KMS-11 (cell line): ENCODE measurements around the gene TMEM120A.

Source experiments
- H2AFZ ChIP-seq: fragments of 200-600 bp; sonication (generic); 2 replicates; pipeline ENCODE4 v1.6.1; 2016; ENCODE audit warnings: antibody characterized with exemption, mixed run types, low read depth
- H3K27ac ChIP-seq: fragments of 200-600 bp; sonication (generic); 2 replicates; pipeline ENCODE4 v1.6.1; 2016; ENCODE audit warnings: mild to moderate bottlenecking, mixed run types
- H3K27me3 ChIP-seq: fragments of 200-600 bp; sonication (generic); 2 replicates; pipeline ENCODE4 v1.6.1; 2017; ENCODE audit warnings: mild to moderate bottlenecking, low read depth, mixed run types, moderate library complexity; ENCODE audit not compliant: insufficient read depth
- H3K36me3 ChIP-seq: fragments of 200-600 bp; sonication (generic); 2 replicates; pipeline ENCODE4 v1.6.1; 2017; ENCODE audit warnings: mild to moderate bottlenecking, mixed run types; ENCODE audit not compliant: insufficient read depth
- H3K4me1 ChIP-seq: fragments of 200-600 bp; sonication (generic); 2 replicates; pipeline ENCODE4 v1.6.1; 2016; ENCODE audit warnings: mild to moderate bottlenecking, low read depth, mixed run types; ENCODE audit not compliant: poor library complexity, severe bottlenecking
- H3K4me2 ChIP-seq: fragments of 200-600 bp; sonication (generic); 2 replicates; pipeline ENCODE4 v1.7.0; 2016; ENCODE audit warnings: mild to moderate bottlenecking, mixed run types
- H3K4me3 ChIP-seq: fragments of 200-600 bp; sonication (generic); IDR thresholded peaks from 2 replicates; pipeline ENCODE4 v1.6.1; 2017; ENCODE audit warnings: low read depth, low read length, mixed read lengths; ENCODE audit not compliant: insufficient read depth
- H3K79me2 ChIP-seq: fragments of 200-600 bp; sonication (generic); 2 replicates; pipeline ENCODE4 v1.6.1; 2016; ENCODE audit warnings: low read depth, mixed run types; ENCODE audit not compliant: insufficient read depth
- H3K9ac ChIP-seq: fragments of 200-600 bp; sonication (generic); 2 replicates; pipeline ENCODE4 v1.6.1; 2016; ENCODE audit warnings: mild to moderate bottlenecking, mixed run types
- H4K20me1 ChIP-seq: fragments of 200-600 bp; sonication (generic); 2 replicates; pipeline ENCODE4 v1.6.1; 2016; ENCODE audit warnings: mild to moderate bottlenecking, mixed run types; ENCODE audit not compliant: insufficient read depth
- TF ChIP-seq, protein P1 (sequence below): fragments of 200-600 bp; sonication (generic); conservative IDR thresholded peaks from 2 replicates; pipeline ENCODE4 v1.6.1; 2017; ENCODE audit warnings: low read depth, mild to moderate bottlenecking, antibody characterized with exemption, low read length, moderate library complexity, mixed read lengths

Gene TMEM120A

DNA sequence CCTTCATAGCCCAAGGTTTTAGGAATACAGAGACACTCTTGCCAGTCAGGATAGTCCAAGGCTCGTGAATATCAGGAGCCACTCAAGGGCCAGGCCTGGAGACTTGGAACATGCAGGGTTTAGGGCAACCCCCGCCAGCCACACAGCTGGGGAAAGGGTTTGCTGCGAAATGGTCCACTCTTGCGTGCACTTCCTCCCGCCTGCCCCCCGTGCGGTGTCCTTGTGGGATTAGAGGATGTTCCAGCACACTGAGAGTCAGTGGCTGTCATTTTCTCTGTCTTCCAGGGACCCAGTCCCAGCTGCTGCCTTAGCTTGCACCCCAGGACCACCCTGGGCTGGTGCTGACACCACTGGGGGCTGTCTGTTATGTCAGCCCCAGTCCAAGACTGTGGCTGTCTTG, 41.0 kb downstream of the TMEM120A start:
- H3K27ac ChIP-seq, result no peak overlapping the region
- H2AFZ ChIP-seq, result no peak overlapping the region
- H4K20me1 ChIP-seq, result no peaks in the 10 kb centered on the region
- no peak overlapping the region for H3K4me2 ChIP-seq
- TF ChIP-seq, protein P1, sequence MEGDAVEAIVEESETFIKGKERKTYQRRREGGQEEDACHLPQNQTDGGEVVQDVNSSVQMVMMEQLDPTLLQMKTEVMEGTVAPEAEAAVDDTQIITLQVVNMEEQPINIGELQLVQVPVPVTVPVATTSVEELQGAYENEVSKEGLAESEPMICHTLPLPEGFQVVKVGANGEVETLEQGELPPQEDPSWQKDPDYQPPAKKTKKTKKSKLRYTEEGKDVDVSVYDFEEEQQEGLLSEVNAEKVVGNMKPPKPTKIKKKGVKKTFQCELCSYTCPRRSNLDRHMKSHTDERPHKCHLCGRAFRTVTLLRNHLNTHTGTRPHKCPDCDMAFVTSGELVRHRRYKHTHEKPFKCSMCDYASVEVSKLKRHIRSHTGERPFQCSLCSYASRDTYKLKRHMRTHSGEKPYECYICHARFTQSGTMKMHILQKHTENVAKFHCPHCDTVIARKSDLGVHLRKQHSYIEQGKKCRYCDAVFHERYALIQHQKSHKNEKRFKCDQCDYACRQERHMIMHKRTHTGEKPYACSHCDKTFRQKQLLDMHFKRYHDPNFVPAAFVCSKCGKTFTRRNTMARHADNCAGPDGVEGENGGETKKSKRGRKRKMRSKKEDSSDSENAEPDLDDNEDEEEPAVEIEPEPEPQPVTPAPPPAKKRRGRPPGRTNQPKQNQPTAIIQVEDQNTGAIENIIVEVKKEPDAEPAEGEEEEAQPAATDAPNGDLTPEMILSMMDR, result no peak
- H3K36me3 ChIP-seq, result peaks cover 6% of the 10 kb centered on the region; the same call in 1 of the 2 replicates
- H3K4me1 ChIP-seq, result no peaks in the 10 kb centered on the region
- H3K9ac ChIP-seq, result no peak overlapping the region
- no peak overlapping the region for H3K4me3 ChIP-seq
- no peaks in the 10 kb centered on the region for H3K79me2 ChIP-seq
- H3K27me3 ChIP-seq, result no peaks in the 10 kb centered on the region

DNA sequence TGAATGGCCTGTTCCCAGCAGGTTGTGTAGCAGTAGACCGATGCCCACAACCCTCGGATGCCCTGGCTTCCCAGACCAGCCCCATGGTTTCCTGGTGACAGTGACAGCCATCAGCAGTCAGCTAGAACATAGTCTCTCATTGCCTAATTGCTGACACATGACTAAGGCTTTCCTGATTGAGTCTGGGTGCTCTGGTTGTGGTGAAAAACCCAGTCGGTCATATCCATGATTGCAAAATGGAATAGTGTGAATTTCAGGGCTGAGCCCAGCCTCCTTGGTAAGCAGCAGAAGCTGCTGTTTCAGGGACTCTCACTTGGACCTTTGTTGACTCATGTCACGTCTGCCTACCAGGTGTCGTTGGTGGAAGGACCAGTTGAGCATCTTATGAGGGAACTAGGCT, 42.9 kb downstream of the TMEM120A start:
- no peak overlapping the region for H3K9ac ChIP-seq
- no peaks in the 10 kb centered on the region for H4K20me1 ChIP-seq
- H3K79me2 ChIP-seq, result no peaks in the 10 kb centered on the region
- H3K4me1 ChIP-seq, result no peaks in the 10 kb centered on the region
- no peaks in the 10 kb centered on the region for H3K27me3 ChIP-seq
- peaks cover 4% of the 10 kb centered on the region; the same call in 1 of the 2 replicates for H3K36me3 ChIP-seq
- H3K4me2 ChIP-seq, result no peak overlapping the region
- H3K4me3 ChIP-seq, result no peak overlapping the region
- H2AFZ ChIP-seq, result no peak overlapping the region
- TF ChIP-seq, protein P1, result no peak
- no peak overlapping the region for H3K27ac ChIP-seq

DNA sequence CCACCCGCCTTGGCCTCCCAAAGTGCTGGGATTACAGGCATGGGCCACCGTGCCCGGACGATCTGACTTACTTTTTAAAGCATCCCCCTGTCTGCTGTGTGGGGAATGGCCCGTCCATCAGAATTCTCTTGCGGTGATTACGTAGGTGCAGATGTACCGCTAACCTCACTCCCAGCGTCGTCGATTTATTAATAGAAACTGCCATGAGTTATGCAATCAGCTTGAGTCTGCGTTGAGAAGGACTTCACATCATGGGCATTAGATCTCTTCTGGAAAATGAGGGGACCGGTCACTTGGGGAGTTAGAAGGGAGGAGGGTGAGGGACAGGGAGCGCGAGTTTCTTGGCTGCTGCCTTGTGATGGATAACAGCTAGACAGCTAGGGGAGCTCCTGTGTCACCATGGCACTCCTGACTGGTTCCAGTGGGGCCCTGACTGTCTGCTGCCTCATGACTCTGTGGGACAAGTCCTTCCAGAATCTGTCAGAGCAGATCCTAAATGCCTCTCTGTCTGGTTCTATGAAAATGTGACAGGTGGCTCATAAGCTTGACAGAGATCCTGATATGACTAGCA, 44.2 kb downstream of the TMEM120A start:
- no peak overlapping the region for H3K9ac ChIP-seq
- H3K36me3 ChIP-seq, result no peaks in the 10 kb centered on the region; the same call in 1 of the 2 replicates
- no peaks in the 10 kb centered on the region for H3K4me1 ChIP-seq
- H3K79me2 ChIP-seq, result no peaks in the 10 kb centered on the region
- H3K4me2 ChIP-seq, result no peak overlapping the region
- TF ChIP-seq, protein P1, result no peak
- no peak overlapping the region for H3K27ac ChIP-seq
- H4K20me1 ChIP-seq, result no peaks in the 10 kb centered on the region
- no peak overlapping the region for H2AFZ ChIP-seq
- H3K27me3 ChIP-seq, result no peaks in the 10 kb centered on the region
- H3K4me3 ChIP-seq, result no peak overlapping the region

DNA sequence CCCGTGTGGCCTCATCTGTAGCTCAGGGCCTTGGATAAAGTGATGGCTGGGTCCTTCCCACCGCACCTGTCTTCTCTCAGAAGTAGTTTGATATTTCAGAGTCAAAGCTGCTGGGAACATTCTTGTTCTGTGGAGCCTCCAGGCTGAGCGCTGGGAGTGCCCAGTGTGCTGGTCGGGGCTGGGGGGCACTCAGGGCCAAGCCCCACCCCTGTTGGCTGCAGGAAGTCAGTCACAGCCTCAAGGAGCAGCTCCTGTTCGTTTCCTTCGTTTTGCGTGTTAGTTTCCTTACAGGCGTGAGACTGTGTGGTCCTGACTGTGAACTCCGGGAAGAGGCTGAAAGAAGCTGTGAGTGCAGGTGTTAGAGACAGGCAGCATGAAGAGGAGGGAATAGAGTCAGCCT, 46.2 kb downstream of the TMEM120A start:
- no peak overlapping the region for H3K4me3 ChIP-seq
- no peaks in the 10 kb centered on the region for H4K20me1 ChIP-seq
- no peaks in the 10 kb centered on the region for H3K27me3 ChIP-seq
- no peak overlapping the region for H3K27ac ChIP-seq
- TF ChIP-seq, protein P1, result no peak
- no peaks in the 10 kb centered on the region for H3K4me1 ChIP-seq
- no peaks in the 10 kb centered on the region for H3K36me3 ChIP-seq
- H3K79me2 ChIP-seq, result no peaks in the 10 kb centered on the region
- no peak overlapping the region for H2AFZ ChIP-seq
- H3K4me2 ChIP-seq, result no peak overlapping the region
- no peak overlapping the region for H3K9ac ChIP-seq
